T-helper 1 cell treated with Interleukin-12 subunit alpha and Interleukin-12 subunit beta and Interleukin-4 antibody, amounts not matched to agents 30 μg/mL and 1 μg/mL, for 36 hours (primary cell): ENCODE measurements around the gene ADCK1.
"Not testable (repeated sequence)": the region's sequence is repeated elsewhere in the genome, so short reads cannot be mapped to it uniquely, and the experiment has no call there.

Experiments used
- H3K27ac Mint-ChIP-seq: one replicate; pipeline ENCODE4 v1.8.0; 2021; ENCODE audit warnings: mild to moderate bottlenecking, mixed read lengths
- H3K27me3 Mint-ChIP-seq: one replicate; pipeline ENCODE4 v1.8.0; 2021; ENCODE audit warnings: low read depth, mixed read lengths
- H3K36me3 Mint-ChIP-seq: one replicate; pipeline ENCODE4 v1.8.0; 2021; ENCODE audit warnings: low read depth, mixed read lengths
- H3K4me1 Mint-ChIP-seq: one replicate; pipeline ENCODE4 v1.8.0; 2021; ENCODE audit warnings: low read depth, mixed read lengths
- H3K4me3 Mint-ChIP-seq: one replicate; pipeline ENCODE4 v1.8.0; 2021; ENCODE audit warnings: mild to moderate bottlenecking, moderate library complexity, mixed read lengths
- H3K9me3 Mint-ChIP-seq: one replicate; pipeline ENCODE4 v1.8.0; 2021; ENCODE audit warnings: mixed read lengths

Gene ADCK1

DNA sequence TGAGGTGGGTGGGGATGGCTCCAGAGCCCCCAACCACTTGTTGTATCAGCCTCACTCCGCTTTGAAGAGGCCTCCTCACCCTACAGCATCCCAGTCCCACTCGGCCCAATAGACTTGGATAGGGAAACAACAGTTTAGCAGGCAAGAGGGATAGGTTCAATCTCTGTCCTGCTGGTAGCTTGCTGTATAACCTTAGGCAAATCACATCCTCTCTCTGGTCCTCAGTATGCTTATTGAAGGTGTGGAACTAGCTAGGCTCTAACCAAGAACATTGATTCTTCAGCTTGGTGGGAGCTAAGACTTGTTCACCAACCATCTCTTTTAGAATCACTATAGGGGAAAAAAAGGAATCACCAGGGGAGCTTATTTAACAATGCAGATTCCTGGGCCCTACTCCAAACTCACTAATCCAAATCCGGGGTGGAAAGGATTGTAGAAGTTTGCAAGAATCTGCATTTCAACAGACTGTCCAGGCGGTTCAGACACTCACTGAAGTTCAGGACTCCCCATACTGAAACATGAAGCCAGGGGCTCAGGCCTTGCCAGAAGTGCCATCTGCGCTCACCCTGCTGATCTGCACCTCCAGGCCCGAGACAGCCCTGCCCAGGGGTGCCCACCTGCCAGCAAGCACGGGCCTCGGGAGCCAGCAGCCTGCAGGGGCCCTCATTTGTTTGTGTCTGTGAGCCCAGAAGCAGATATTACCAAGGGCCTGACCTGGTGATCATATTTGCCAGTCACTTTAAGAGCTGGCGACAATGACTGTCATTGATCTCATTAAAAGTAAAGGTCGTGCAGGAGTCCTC lies 113.0 kb downstream of the ADCK1 start:
- H3K27me3 Mint-ChIP-seq: no peaks in the 10 kb centered on the region
- H3K4me1 Mint-ChIP-seq: peaks cover 5% of the 10 kb centered on the region
- no peak overlapping the region for H3K4me3 Mint-ChIP-seq
- no peaks in the 10 kb centered on the region for H3K36me3 Mint-ChIP-seq
- H3K27ac Mint-ChIP-seq: no peak overlapping the region
- H3K9me3 Mint-ChIP-seq: no peaks in the 10 kb centered on the region

DNA sequence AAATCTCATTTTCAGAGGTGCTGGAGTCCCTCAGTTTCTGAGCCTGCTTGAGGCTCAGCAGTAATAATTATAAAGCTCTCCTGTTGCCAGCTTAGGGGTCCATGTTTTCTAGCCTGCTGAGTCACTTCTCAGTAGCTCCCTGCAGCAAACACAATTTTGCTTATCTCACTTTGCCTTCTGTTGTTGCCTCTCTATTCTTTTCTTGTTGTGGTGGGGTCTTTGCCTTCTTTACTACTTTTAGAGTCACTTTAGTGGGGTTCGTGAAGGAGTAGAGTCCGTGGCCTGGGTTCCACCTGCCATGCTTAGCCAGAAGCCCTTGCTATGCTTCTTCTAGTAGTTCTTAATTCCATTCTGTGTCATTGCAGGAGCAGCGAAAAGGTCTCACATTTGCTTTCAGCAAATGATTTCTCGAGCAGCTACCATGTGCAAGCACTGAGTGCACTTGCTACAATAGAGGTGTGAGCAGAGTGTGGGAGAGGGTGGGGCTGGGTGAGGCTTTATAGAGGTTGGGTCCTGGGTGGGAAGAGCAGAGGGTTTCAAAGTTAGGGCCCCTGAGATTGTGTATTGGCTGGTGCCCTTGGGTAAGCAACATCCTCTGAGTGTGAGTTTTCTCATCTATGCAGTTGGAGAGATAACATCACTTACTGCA lies 114.3 kb downstream of the ADCK1 start:
- Mint-ChIP-seq H3K27ac (no peak overlapping the region), H3K4me1 (peaks cover 1% of the 10 kb centered on the region), H3K27me3 (no peaks in the 10 kb centered on the region), H3K36me3 (no peaks in the 10 kb centered on the region), H3K4me3 (no peak overlapping the region), H3K9me3 (no peaks in the 10 kb centered on the region)

DNA sequence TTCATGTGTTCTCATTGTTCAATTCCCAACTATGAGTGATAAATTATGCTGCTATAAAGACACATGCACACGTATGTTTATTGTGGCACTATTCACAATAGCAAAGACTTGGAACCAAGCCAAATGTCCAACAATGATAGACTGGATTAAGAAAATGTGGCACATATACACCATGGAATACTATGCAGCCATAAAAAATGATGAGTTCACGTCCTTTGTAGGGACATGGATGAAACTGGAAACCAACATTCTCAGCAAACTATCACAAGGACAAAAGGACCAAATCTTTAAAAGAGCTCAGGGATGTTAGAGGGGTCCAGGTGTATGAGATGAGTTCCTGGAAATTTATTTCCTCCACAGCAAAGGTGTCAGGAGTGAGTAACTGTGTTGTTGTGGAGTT lies 115.5 kb downstream of the ADCK1 start:
- not testable (repeated sequence) for H3K9me3 Mint-ChIP-seq, H3K27ac Mint-ChIP-seq, H3K4me1 Mint-ChIP-seq

DNA sequence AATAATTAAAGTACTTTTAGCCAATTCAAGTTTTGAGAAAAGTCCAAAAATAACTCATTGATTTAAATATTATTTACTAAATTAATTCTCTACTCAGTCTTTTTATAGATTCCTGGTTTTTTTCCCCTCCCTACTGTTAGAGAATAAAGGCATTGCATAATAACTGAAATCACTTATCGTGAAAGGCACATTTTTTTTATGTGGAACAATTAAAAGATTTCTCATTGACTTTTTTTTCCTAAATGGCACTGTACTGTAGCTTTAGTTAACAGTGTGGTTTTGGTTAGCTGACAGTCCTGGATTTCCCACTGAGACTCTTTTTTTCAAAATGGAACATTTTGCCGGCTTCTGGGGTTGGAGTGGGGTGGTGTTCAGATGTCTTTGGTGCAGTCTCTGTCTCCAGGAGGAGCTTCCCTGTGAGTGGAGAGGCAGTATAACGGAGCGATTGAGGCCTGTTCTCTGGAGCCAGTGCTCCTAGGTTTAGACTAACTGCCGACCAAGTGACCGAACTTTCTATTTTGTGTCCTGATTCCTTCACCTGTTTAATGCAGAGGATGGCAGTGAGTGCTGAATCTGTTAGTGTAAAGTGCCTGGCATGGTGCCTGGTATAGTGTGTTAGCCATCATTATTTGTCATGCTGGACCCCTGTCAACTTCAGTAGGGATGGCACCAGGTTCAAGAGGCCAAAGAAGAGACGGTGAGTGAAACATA lies 117.7 kb downstream of the ADCK1 start:
- Mint-ChIP-seq H3K27me3 (no peaks in the 10 kb centered on the region), H3K4me3 (no peak overlapping the region), H3K27ac (no peak overlapping the region), H3K4me1 (peaks cover 1% of the 10 kb centered on the region), H3K36me3 (no peaks in the 10 kb centered on the region), H3K9me3 (peaks cover 5% of the 10 kb centered on the region)

More for the DNA sequence above, 115.5 kb downstream of the ADCK1 start:
- not testable (repeated sequence) for H3K4me3 Mint-ChIP-seq, H3K36me3 Mint-ChIP-seq, H3K27me3 Mint-ChIP-seq

DNA sequence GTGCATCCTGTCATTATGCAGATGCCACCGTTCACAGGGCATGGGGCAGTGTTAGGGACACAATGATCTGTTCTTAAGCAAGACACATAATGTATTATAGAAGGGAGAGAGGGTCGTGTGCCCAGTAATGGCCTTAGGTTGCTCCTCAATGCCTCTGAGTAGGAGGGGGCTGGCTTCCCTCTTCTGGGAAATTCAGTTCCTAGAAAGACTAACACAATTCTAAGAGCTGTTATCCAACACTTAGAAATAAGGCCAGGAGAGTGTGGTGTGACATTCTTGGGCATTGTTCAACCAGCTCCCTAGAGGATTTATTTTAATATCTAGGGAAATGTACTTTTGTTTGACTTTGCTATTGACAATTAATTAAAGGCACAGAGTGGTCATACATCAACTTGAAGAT lies 118.5 kb downstream of the ADCK1 start:
- peaks cover 1% of the 10 kb centered on the region for H3K4me1 Mint-ChIP-seq
- peaks cover 5% of the 10 kb centered on the region for H3K9me3 Mint-ChIP-seq
- no peaks in the 10 kb centered on the region for H3K27me3 Mint-ChIP-seq
- H3K36me3 Mint-ChIP-seq: no peaks in the 10 kb centered on the region
- no peak overlapping the region for H3K4me3 Mint-ChIP-seq
- no peak overlapping the region for H3K27ac Mint-ChIP-seq

DNA sequence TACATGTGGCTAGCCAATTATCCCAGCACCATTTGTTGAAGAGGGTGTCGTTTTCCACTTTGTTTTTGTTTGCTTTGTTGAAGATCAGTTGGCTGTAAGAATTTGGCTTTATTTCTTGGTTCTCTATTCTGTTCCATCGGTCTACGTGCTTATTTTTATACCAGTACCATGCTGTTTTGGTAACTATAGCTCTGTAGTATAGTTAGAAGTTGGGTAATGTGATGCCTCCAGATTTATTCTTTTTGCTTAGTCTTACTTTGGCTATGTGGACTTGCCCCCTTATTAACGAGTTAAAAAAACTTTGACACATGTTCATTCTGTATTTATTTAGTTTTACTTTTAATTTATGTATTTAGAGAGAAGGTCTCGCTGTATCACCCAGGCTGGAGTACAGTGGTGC lies 120.4 kb downstream of the ADCK1 start:
- H3K27me3 Mint-ChIP-seq: no peaks in the 10 kb centered on the region
- peaks cover 1% of the 10 kb centered on the region for H3K4me1 Mint-ChIP-seq
- H3K9me3 Mint-ChIP-seq: peaks cover 5% of the 10 kb centered on the region
- H3K36me3 Mint-ChIP-seq: no peaks in the 10 kb centered on the region
- no peak overlapping the region for H3K4me3 Mint-ChIP-seq
- H3K27ac Mint-ChIP-seq: no peak overlapping the region

DNA sequence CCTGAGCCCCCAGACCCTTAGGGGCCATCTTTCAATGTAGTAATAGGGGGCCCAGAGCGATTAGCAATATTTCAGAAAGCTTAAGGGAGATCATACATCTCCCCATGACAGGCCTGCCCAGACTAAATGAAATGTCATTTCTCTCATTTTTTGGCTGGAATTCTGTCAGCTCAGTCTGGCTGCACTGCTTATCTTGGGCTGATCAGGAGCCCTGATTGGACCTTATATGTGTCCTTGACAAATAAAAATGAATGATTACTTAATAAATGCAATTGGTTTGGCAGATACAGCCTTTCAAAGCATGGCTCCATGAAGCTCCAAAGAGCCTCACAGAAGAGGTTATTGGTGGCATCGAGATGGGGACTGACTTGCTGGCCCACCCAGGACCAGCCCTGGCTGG lies 121.9 kb downstream of the ADCK1 start:
- Mint-ChIP-seq H3K36me3 (no peaks in the 10 kb centered on the region), H3K27ac (no peak overlapping the region), H3K27me3 (no peaks in the 10 kb centered on the region), H3K4me3 (no peak overlapping the region), H3K9me3 (peaks cover 5% of the 10 kb centered on the region), H3K4me1 (peaks cover 1% of the 10 kb centered on the region)

DNA sequence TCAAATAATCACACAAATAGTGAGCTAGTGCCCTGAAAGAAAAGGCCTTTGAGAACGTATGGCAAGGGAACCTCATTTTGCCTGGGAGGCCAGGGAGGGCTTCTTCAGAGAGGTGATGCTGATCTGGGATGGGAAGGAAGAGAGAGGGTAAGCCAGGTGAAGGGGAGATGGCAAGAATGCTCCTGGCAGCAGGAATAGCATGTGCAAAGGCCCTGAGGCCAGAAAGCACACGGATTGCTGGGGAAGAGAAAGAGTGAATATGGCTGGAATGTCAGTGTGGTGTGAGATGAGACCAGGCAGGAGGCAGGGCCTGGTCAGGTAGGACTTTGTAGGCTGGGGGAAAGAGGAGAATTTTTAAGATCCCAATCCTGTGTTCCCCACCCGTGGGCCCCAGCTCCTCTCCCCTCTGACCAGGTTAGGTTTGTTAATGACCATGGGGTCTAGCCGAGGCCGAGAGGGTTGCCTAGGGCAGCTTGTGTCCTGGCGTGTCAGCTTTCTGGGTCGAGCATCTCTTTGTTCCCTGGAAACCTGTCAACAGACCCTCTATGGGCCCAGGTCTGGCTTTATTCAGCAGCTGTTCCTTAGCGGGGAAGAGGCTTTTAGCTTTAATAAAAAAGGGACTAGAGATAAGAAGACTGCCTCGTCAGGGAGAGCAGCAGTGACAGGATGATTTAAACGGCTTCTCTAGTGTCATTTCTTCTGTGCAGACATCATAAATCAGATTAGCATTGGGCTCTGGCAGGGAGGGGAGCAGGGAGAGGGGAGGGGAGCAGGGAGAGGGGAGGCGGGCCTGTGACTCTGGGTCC lies 123.4 kb downstream of the ADCK1 start:
- no peak overlapping the region for H3K4me3 Mint-ChIP-seq
- no peak overlapping the region for H3K27ac Mint-ChIP-seq
- H3K4me1 Mint-ChIP-seq: peaks cover under 1% of the 10 kb centered on the region
- no peaks in the 10 kb centered on the region for H3K27me3 Mint-ChIP-seq
- no peaks in the 10 kb centered on the region for H3K36me3 Mint-ChIP-seq
- H3K9me3 Mint-ChIP-seq: peaks cover 5% of the 10 kb centered on the region

DNA sequence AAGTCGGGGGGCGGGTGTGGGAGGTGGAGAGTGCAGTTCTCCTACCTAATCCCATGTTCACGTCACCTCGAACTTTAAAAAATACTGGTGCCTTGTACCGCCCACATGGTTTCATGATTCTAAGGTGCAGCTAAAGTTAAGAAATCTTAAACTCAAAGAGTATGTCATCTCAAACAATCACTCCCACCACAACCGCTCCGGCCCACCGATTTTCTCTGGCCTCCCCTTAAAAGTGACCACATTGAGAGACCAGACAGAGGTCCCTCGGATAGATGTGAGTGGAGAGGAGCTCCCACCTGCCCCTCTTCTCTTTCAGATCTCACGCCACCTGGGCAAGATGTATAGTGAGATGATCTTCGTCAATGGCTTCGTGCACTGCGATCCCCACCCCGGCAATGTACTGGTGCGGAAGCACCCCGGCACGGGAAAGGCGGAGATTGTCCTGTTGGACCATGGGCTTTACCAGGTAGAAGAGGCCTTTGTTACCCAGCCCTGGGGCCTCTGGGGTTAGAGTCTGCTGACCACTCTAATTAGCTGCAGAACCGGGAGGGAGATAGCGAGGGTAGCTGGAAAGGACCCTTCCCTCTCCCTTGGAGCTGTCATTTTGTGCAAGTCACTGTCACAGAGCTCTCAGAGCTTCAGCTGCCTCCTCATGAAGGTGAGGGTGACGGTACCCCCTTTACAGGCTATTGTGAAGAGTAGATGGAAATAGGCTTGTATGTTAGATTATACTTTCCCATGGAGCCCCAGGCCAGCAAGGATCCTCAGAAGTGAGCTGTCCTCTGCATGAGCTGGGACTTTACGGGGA lies 124.4 kb downstream of the ADCK1 start:
- H3K27ac Mint-ChIP-seq: no peak overlapping the region
- no peaks in the 10 kb centered on the region for H3K36me3 Mint-ChIP-seq

DNA sequence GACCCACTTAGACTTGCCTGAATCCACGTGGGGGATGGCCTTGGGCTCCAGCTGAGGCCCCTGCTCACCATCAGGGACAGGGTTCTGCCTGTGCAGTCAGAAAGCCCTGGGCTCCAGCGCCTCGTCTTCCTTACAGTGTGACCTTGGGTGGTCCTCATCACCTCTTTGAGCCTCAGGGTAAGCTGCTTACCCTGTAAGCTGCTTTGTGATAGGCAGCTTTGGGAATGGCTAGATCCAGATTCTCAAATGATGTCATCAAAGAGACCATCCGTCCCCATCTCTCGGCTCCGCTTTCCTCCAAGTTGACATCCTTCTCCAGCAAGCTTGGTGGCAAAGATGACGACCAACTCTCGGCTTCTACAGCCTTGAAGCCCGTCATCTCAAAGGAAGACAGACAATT lies 127.0 kb downstream of the ADCK1 start:
- H3K36me3 Mint-ChIP-seq: no peaks in the 10 kb centered on the region
- no peaks in the 10 kb centered on the region for H3K9me3 Mint-ChIP-seq
- H3K4me3 Mint-ChIP-seq: no peak overlapping the region
- no peaks in the 10 kb centered on the region for H3K4me1 Mint-ChIP-seq
- no peak overlapping the region for H3K27ac Mint-ChIP-seq
- H3K27me3 Mint-ChIP-seq: no peaks in the 10 kb centered on the region

More for the DNA sequence above, 124.4 kb downstream of the ADCK1 start:
- H3K27me3 Mint-ChIP-seq: no peaks in the 10 kb centered on the region
- peaks cover 5% of the 10 kb centered on the region for H3K9me3 Mint-ChIP-seq
- no peak overlapping the region for H3K4me3 Mint-ChIP-seq
- no peaks in the 10 kb centered on the region for H3K4me1 Mint-ChIP-seq

DNA sequence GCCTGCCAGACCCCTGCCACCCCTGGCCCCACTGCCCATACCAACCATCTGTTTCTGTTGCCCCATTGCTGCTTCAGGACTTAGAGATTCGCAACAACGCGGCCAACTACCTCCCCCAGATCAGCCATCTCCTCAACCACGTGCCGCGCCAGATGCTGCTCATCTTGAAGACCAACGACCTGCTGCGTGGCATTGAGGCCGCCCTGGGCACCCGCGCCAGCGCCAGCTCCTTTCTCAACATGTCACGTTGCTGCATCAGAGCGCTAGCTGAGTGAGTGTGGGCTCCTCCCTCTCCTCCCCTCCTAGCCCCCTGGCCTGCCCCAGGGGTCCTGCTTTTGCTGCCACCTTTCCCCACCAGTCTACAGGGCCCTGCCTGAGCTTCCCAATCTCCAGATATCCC lies 131.5 kb downstream of the ADCK1 start:
- peaks cover 19% of the 10 kb centered on the region for H3K9me3 Mint-ChIP-seq
- H3K4me1 Mint-ChIP-seq: no peaks in the 10 kb centered on the region
- H3K4me3 Mint-ChIP-seq: no peak overlapping the region
- H3K27ac Mint-ChIP-seq: no peak overlapping the region
- H3K36me3 Mint-ChIP-seq: peaks cover 3% of the 10 kb centered on the region
- H3K27me3 Mint-ChIP-seq: no peaks in the 10 kb centered on the region

DNA sequence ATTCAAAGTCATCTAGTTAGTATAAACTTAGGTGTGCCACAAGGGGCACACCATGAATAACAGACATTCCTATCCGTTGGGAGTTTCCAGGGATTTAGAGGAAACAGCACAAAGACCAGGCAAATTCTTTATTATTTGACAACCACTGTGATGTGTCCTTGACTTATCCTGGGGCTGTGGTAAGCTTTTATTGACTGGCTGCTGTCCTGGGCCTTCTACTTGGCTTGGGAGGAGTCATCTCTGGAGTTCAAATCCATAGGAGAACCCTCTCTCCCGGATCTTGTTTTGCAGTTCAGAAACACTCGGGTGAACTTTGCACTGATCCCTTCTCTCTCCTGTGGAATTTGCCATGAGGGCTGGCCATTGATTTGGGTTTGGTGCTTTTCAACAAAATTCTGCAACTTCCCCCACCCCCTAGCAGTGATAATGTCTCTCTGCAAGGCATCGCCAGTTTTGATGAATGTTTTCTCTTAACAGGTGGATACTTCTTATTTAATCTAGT lies 136.3 kb downstream of the ADCK1 start:
- peaks cover 29% of the 10 kb centered on the region for H3K9me3 Mint-ChIP-seq
- no peak overlapping the region for H3K4me3 Mint-ChIP-seq

DNA sequence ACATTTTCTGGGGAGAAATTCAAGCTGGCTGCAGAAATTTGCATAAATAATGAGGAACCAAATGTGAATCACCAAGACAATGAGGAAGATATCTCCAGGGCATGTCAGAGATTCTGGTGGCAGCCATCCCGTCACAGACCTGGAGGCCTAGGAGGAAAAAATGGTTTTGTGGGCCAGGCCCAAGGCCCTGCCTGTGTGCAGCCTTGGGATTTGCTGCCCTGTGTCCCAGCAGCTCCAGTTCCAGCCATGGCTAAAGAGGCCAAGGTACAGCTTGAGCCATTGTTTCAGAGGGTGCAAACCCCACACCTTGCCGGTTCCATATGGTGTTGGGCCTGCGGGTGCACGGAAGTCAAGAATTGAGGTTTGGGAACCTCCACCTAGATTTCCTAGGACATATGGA lies 147.5 kb downstream of the ADCK1 start:
- no peaks in the 10 kb centered on the region for H3K36me3 Mint-ChIP-seq
- no peak overlapping the region for H3K4me3 Mint-ChIP-seq
- peaks cover 8% of the 10 kb centered on the region for H3K9me3 Mint-ChIP-seq
- no peaks in the 10 kb centered on the region for H3K4me1 Mint-ChIP-seq
- no peak overlapping the region for H3K27ac Mint-ChIP-seq
- H3K27me3 Mint-ChIP-seq: no peaks in the 10 kb centered on the region

More for the DNA sequence above, 136.3 kb downstream of the ADCK1 start:
- H3K27me3 Mint-ChIP-seq: no peaks in the 10 kb centered on the region
- H3K4me1 Mint-ChIP-seq: no peaks in the 10 kb centered on the region
- H3K27ac Mint-ChIP-seq: no peak overlapping the region
- H3K36me3 Mint-ChIP-seq: peaks cover 3% of the 10 kb centered on the region
